ENCODE data around the gene MARCHF4.

DNA sequence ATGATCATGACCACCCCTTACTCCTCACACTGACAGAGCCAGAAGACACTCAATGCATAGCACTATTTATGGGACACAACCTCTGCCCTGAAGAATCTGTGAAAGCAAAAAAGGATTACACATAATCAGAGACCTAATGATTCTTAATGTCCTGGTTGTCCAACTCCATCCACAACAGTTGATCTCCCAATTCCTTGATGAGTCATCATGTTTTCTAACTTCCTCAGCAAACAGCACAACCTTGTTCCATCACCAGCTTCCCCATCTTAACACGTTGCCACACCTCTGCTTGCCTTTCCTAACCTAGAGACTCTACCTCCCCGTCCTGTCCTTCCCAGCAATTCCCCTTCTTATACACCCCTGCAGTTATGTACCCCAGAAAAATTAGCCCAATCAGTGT is 13.2 kb upstream of the MARCHF4 start:
- TF ChIP-seq, protein P1, sequence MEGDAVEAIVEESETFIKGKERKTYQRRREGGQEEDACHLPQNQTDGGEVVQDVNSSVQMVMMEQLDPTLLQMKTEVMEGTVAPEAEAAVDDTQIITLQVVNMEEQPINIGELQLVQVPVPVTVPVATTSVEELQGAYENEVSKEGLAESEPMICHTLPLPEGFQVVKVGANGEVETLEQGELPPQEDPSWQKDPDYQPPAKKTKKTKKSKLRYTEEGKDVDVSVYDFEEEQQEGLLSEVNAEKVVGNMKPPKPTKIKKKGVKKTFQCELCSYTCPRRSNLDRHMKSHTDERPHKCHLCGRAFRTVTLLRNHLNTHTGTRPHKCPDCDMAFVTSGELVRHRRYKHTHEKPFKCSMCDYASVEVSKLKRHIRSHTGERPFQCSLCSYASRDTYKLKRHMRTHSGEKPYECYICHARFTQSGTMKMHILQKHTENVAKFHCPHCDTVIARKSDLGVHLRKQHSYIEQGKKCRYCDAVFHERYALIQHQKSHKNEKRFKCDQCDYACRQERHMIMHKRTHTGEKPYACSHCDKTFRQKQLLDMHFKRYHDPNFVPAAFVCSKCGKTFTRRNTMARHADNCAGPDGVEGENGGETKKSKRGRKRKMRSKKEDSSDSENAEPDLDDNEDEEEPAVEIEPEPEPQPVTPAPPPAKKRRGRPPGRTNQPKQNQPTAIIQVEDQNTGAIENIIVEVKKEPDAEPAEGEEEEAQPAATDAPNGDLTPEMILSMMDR (conservative IDR thresholded peaks at IDR 0.05 in 1 of 2, IDR thresholded peaks at IDR 0.05 in 1 of 2; ENCODE audit: extremely low read depth in 1 of 2, insufficient read depth in 1 of 2, low read depth in 1 of 2, low read length in 2 of 2) = no peak
- no peak for TF ChIP-seq EZH2 (IDR thresholded peaks at IDR 0.05; ENCODE audit: borderline replicate concordance, low read length)
